Muscle of leg (tissue), 16 donors: Measurements from ENCODE around the gene RBM19. TPM values are rescaled to one million over a fixed set of nuclear protein-coding genes. Genes with fewer than 3 reads are reported as not detected.

Source experiments
- DNase-seq: peaks from one replicate; pipeline ENCODE4 v3.0.0; 2013
- H3K27ac ChIP-seq: one replicate; pipeline ENCODE4 v1.5.1; 2013; ENCODE audit warnings: mild to moderate bottlenecking, low read length, control low read depth
- H3K27me3 ChIP-seq: one replicate; pipeline ENCODE4 v1.6.1; 2013; ENCODE audit warnings: low read length; ENCODE audit not compliant: control insufficient read depth, insufficient read depth
- H3K36me3 ChIP-seq: one replicate; pipeline ENCODE4 v1.6.1; 2013; ENCODE audit warnings: low read length; ENCODE audit not compliant: control insufficient read depth, insufficient read depth
- H3K4me1 ChIP-seq: one replicate; pipeline ENCODE4 v1.6.1; 2013; ENCODE audit warnings: low read length; ENCODE audit not compliant: control insufficient read depth, insufficient read depth
- H3K4me3 ChIP-seq: one replicate; pipeline ENCODE4 v1.5.1; 2013; ENCODE audit warnings: low read length, control low read depth
- H3K9me3 ChIP-seq: replicated peaks from 2 replicates; pipeline ENCODE4 v1.6.1; 2013; ENCODE audit warnings: low read depth, low read length; ENCODE audit not compliant: control insufficient read depth
- WGBS: methylation state at CpG from one replicate; pipeline ENCODE4 v1.1.5; 2013; ENCODE audit warnings: missing lambda C conversion rate; ENCODE audit not compliant: insufficient coverage; 5-methylcytosine and 5-hydroxymethylcytosine counted together
- long read RNA-seq, 11 donors: transcript quantifications; one replicate each; lab custom pipeline, GENCODE V29; 2026
- polyA plus RNA-seq, 8 donors: library from polyadenylated mRNA; unstranded; fragments of 120-200 nt; gene quantifications; one replicate each; pipeline versions ENCODE4 v1.2.1 to v1.2.3, GENCODE V29; 2013; ENCODE audit warnings: inconsistent platforms in 1 of 8, low replicate concordance in 1 of 8; ENCODE audit not compliant: insufficient read length in 8 of 8, insufficient read depth in 1 of 8
- total RNA-seq: library from RNA; stranded (reverse); fragments of 120-200 nt; gene quantifications from one replicate; pipeline ENCODE4 v1.2.4, GENCODE V29; 2013

RBM19 gene, protein sequence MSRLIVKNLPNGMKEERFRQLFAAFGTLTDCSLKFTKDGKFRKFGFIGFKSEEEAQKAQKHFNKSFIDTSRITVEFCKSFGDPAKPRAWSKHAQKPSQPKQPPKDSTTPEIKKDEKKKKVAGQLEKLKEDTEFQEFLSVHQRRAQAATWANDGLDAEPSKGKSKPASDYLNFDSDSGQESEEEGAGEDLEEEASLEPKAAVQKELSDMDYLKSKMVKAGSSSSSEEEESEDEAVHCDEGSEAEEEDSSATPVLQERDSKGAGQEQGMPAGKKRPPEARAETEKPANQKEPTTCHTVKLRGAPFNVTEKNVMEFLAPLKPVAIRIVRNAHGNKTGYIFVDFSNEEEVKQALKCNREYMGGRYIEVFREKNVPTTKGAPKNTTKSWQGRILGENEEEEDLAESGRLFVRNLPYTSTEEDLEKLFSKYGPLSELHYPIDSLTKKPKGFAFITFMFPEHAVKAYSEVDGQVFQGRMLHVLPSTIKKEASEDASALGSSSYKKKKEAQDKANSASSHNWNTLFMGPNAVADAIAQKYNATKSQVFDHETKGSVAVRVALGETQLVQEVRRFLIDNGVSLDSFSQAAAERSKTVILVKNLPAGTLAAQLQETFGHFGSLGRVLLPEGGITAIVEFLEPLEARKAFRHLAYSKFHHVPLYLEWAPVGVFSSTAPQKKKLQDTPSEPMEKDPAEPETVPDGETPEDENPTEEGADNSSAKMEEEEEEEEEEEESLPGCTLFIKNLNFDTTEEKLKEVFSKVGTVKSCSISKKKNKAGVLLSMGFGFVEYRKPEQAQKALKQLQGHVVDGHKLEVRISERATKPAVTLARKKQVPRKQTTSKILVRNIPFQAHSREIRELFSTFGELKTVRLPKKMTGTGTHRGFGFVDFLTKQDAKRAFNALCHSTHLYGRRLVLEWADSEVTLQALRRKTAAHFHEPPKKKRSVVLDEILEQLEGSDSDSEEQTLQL
- total RNA-seq, result 14.1 TPM
- 10 to 100 TPM; 12.7 to 20.9 (median 16.5) TPM for polyA plus RNA-seq
- long read RNA-seq, donor 1, result 0 reads
- long read RNA-seq, donor 2, result 0 reads
- long read RNA-seq, donor 3, result 0 reads
- long read RNA-seq, donor 4, result 0 reads
- long read RNA-seq, donor 5, result 0 reads
- long read RNA-seq, donor 6, result 0 reads
- long read RNA-seq, donor 7, partial matches to known transcripts, result 0 of 1 reads
- long read RNA-seq, donor 7, other reads (novel, unspliced or antisense), result 0 of 1 reads
- long read RNA-seq, donor 8, result 0 reads
- long read RNA-seq, donor 9, result 0 reads
- long read RNA-seq, donor 10, result 0 reads
- long read RNA-seq, donor 11, result 0 reads

DNA sequence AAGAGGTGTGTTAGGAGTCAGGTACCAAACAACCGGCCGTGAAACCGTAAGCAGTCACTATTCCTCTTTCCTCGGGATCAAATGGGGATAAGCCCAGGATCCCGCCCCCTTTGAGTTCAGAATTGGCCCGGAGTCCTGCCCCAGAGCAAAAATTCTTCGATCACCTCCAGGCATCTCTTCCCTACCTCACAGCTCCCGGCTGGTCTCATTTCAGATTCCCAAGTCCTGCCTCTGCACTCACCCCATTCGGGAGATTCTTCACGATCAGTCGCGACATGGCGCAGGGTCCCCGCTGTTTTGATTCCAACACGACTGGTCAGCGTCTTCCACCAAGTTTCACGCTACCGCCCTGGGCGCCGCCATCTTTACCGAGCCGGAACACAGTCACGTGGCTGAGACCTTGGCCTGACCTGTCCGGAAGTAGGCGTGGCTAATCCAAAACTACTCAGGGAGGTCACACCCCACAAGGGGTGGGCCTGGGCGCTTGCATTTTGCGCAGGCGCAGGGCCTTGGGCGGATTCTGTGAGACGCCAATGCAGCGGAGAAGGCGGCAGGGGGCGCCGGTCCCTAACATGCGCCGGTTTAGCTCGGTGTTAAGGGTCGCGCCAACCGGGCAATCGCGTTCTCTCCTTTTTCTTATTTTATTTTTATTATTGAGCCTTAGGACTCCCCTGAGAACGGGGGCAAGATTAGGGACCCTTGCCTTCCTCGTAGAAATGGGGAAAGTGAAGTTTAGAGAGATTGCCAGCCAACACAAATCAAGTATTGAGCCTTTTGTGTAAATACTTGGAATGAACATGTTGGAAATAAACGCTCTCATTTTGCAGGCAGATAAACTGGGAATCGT is at the start of gene RBM19:
RBM19 (minus strand) TSS at position 375 of the 847 bp plus-strand sequence; CDS start at position 277, 98 bp downstream.
- Histone ChIP-seq H3K4me3 (peak within 1 kb of the TSS; percentile 81), H3K36me3 (peaks cover 9% of the 10 kb centered on the region), H3K4me1 (peaks cover 17% of the 10 kb centered on the region), H3K27me3 (peaks cover 6% of the 10 kb centered on the region), H3K27ac (peak within 1 kb of the TSS; percentile 65), H3K9me3 (no peaks in the 10 kb centered on the region)
- peak; percentile 99 for DNase-seq
- 0% methylated on average over 35 of the region's 46 CpGs for WGBS

DNA sequence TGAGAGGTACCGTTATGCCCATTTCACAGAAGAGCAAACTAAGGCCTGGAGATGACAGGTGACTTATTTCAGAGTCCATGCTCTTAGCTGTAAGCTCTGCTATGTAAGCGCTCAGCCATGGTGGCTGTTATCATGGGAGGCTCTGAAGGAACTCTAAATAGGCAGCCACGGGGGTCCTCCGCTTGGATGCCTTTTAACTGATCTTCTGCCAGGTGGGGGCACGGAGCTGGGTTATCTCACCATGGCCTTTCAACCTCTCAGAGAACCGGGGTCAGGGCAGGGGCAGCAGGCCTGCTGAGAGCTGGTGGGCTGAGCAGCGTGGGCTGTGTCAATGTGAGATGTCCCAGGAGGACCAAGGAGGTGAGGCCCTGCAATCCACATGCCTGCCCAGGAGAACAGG is 49.7 kb upstream of the RBM19 start:
- Histone ChIP-seq H3K36me3 (no peaks in the 10 kb centered on the region), H3K4me1 (no peaks in the 10 kb centered on the region), H3K27me3 (peaks cover 12% of the 10 kb centered on the region), H3K9me3 (no peaks in the 10 kb centered on the region), H3K4me3 (no peak overlapping the region), H3K27ac (no peak overlapping the region)
- DNase-seq, result no peak
- WGBS, result 50% methylated on average over 5 of the region's 7 CpGs

DNA sequence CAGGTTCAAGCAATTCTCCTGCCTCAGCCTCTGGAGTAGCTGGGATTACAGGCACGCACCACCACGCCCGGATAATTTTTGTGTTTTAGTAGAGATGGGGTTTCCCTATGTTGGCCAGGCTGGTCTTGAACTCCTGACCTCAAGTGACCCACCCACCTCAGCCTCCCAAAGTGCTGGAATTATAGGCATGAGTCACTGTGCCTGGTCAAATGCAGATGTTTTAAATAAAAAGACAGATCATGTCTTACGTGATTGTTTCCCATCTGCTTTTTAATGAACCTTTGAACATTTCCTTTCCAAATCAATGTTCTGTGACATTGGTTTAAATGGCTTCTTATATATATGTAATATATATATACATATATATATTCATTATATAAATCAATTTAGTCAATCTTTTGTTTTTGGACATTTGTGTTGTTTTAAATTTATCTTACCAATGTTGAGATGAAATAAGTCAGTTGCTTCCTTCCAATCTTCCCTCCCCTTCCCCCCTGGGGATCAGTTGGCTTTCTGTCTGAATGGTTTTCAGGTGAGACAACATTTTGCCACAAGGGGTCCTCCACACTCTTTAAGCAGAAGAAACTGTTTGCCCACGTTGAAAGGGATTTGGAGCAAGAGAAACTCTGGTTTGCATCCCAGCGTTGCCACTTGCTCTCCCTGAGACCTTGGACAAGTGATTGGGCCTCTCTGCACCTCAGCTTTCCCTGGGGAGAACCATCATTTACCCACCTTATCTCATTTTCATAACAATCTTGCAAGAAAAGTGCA is 47.6 kb upstream of the RBM19 start:
- DNase-seq, result peak; percentile 36
- H3K36me3 ChIP-seq, result no peaks in the 10 kb centered on the region
- H3K4me1 ChIP-seq, result no peaks in the 10 kb centered on the region
- H3K4me3 ChIP-seq, result no peak overlapping the region
- 0% methylated on average over 1 of the region's 6 CpGs for WGBS
- peaks cover 8% of the 10 kb centered on the region for H3K27me3 ChIP-seq
- no peak overlapping the region for H3K27ac ChIP-seq
- H3K9me3 ChIP-seq, result no peaks in the 10 kb centered on the region

DNA sequence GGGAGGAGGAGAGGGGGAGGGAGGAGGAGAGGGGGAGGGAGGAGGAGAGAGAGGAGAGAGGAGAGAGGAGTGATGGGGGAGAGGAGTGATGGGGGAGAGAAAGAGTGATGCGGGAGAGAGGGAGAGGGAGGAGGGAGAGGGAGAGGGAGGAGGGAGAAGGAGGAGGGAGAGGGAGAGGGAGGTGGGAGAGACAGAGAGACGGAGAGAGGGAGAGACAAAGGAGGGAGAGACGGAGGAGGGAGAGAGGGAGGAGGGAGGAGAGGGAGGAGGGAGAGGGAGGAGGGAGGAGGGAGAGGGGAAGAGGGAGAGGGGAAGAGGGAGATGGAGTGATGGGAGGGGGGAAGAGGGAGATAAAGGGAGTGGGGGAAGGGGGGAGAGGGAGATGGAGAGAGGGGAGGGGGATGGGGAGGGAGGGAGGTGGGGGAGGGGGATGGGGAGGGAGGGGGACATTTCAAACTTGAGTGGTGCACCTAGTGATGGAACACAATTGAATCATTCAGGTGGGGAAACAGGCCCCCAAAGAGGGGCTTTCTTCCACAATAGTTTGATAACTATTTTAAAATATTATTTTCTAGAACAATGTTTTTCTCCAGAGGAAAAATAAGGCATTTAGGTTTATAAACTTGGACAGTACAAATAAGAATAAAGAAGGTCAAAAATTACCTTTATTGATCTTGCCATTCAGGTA is 46.8 kb upstream of the RBM19 start:
- Histone ChIP-seq H3K27me3 (peaks cover 9% of the 10 kb centered on the region), H3K36me3 (no peaks in the 10 kb centered on the region), H3K27ac (no peak overlapping the region), H3K4me3 (no peak overlapping the region), H3K9me3 (no peaks in the 10 kb centered on the region), H3K4me1 (no peaks in the 10 kb centered on the region)
- no peak for DNase-seq
- no CpG with 5 or more reads among the region's 3 CpGs for WGBS

DNA sequence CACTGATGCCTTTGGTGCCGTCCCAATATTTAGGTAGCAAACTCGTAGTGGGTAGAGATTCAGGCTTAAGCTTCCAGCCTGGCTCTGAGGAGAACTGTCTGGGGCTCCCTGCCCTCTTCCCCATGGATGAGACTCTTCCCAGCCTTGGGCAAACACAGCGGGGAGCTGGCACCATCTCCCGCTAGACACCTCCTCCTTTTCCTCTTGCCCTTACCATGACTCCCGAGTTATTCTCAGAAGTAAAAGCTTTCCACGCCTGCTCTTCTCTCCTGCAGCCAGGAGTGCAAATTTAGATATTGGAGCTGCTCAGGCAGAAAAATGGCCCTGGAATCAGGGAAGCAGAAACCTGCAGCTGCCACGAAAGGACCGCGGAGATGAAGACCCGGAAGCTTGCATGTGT is 45.6 kb upstream of the RBM19 start:
- no peak overlapping the region for H3K27ac ChIP-seq

DNA sequence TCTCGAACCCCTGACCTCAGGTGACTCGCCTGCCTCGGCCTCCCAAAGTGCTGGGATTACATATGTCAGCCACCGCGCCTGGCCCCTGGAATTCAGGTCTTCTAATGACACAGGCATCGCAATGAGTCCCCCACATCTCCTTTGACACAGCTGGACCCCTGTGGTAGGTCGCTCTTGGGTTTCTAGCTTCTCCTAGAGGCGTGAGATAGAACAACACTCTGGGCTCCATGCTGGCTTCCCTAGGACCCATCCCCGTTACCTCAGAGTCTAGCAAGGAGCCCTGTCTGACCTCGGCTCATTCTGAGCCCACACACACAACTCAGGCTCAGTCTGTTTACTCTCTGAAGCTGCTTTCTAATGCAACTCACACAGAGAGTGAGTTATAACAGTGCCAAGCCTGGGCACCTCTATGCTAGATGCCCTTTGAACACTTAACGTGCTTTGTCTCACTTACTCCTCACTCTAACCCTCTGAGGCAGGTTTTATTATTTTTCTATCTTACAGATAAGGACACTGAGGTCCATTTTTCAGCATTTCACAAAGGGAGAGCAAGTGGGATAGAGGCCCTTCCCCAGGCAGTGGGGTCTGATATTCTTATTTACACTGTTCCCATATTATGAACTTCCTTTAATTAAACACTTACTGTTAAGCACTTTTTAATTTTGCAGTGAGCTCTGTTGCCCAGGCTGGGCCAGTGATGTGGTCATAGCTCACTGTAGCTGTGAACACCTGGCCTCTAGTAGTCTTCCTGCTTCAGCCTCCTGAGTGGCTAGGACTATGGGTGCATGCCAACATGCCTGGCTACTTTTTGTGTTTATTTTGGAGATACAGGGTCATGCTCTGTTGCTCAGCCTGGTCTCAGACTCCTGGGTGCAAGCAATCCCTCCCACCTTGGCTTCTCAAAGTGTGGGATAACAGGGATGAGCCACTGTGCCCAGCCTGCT is 40.6 kb upstream of the RBM19 start:
- no peak overlapping the region for H3K4me3 ChIP-seq
- WGBS, result 78% methylated on average over 9 of the region's 11 CpGs
- H3K27ac ChIP-seq, result no peak overlapping the region
- no peaks in the 10 kb centered on the region for H3K9me3 ChIP-seq
- DNase-seq, result no peak
- peaks cover 24% of the 10 kb centered on the region for H3K27me3 ChIP-seq
- H3K36me3 ChIP-seq, result no peaks in the 10 kb centered on the region
- no peaks in the 10 kb centered on the region for H3K4me1 ChIP-seq

More for the DNA sequence above, 45.6 kb upstream of the RBM19 start:
- H3K27me3 ChIP-seq, result peaks cover 10% of the 10 kb centered on the region
- WGBS, result 64% methylated on average over 7 of the region's 10 CpGs
- H3K4me3 ChIP-seq, result no peak overlapping the region
- DNase-seq, result no peak
- H3K9me3 ChIP-seq, result no peaks in the 10 kb centered on the region
- H3K36me3 ChIP-seq, result no peaks in the 10 kb centered on the region
- no peaks in the 10 kb centered on the region for H3K4me1 ChIP-seq

DNA sequence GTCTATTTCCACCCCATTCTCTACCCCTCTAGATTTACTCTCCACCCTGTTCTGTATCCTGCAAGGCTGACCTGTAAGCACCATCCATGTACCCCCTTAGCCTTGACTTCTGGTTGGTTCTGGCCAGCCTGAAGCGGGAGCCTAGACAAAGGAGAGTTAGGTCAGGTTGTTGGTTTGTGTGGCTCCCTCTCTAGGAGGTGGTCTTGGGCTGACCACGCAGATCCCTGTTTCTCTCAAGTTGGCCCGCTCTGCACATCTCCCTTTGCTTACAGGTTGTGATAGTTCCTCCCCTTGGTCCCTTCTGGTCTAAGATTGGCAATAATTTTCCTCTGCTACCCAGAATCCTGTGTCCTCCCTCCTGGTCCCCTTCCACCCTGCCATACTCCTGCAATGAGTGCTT is 38.3 kb upstream of the RBM19 start:
- H3K4me3 ChIP-seq, result no peak overlapping the region
- no peak overlapping the region for H3K27ac ChIP-seq
- H3K36me3 ChIP-seq, result no peaks in the 10 kb centered on the region
- H3K27me3 ChIP-seq, result peaks cover 17% of the 10 kb centered on the region
- WGBS, result 100% methylated on average over 2 of the region's 3 CpGs
- no peaks in the 10 kb centered on the region for H3K4me1 ChIP-seq
- no peak for DNase-seq
- H3K9me3 ChIP-seq, result no peaks in the 10 kb centered on the region

DNA sequence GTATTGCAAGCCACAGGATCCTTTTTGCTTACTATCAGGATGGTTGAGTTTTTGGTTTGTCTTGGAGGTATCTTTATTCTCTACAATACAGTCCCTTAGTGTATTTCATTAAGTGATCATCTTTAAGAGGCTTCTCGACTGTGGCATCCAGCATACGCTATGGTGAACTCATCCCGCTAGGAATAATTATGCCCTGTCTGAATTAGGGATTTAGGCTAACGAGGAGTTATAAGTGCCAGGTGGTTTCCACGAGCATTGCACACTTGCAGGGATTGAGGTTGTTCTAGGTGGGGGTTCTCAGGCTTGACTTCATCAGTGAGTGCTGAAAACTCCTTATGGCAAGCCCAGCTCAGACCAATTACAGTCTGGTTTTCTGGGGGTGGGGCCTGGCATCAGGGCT is 37.2 kb upstream of the RBM19 start:
- Histone ChIP-seq H3K9me3 (no peaks in the 10 kb centered on the region), H3K4me1 (no peaks in the 10 kb centered on the region), H3K27ac (no peak overlapping the region), H3K27me3 (peaks cover 17% of the 10 kb centered on the region), H3K4me3 (no peak overlapping the region), H3K36me3 (no peaks in the 10 kb centered on the region)
- WGBS, result 67% methylated on average over 4 of the region's 5 CpGs
- DNase-seq, result no peak
